Activated CD4-positive, alpha-beta T cell treated with anti-CD3 and anti-CD28 coated beads, Interleukin-2, amount 10 ng/mL, durations not matched to agents 7 days and 5 days (primary cell): ENCODE data around the gene SLC39A9. TPM values are rescaled to one million over a fixed set of nuclear protein-coding genes. Genes with fewer than 3 reads are reported as not detected.

ENCODE experiments used
- CTCF ChIA-PET: fragments of 350-600 bp; sonication (Branson Sonifier 250); formaldehyde crosslinking; loops from one replicate; lab custom pipeline; 2021; ENCODE audit warnings: antibody characterized with exemption; lab: Charles Lee
- POLR2A ChIA-PET: fragments of 350-600 bp; sonication (Branson Sonifier 250); formaldehyde crosslinking; loops from one replicate; lab custom pipeline; 2021; ENCODE audit warnings: antibody characterized with exemption; lab: Charles Lee
- DNase-seq: peaks from one replicate; pipeline ENCODE4 v3.0.0-alpha.2; 2020
- H3K27ac Mint-ChIP-seq: one replicate; pipeline ENCODE4 v1.8.0; 2021; ENCODE audit warnings: mild to moderate bottlenecking, moderate library complexity, mixed read lengths
- H3K27me3 Mint-ChIP-seq: one replicate; pipeline ENCODE4 v1.8.0; 2021; ENCODE audit warnings: mixed read lengths
- H3K36me3 Mint-ChIP-seq: one replicate; pipeline ENCODE4 v1.8.0; 2021; ENCODE audit warnings: low read depth, mixed read lengths
- H3K4me1 Mint-ChIP-seq: one replicate; pipeline ENCODE4 v1.8.0; 2021; ENCODE audit warnings: mixed read lengths
- H3K4me3 Mint-ChIP-seq: one replicate; pipeline ENCODE4 v1.8.0; 2021; ENCODE audit warnings: mild to moderate bottlenecking, moderate library complexity, mixed read lengths
- H3K9me3 Mint-ChIP-seq: one replicate; pipeline ENCODE4 v1.8.0; 2021; ENCODE audit warnings: mixed read lengths
- total RNA-seq, 2 experiments: library from RNA; stranded (reverse); gene quantifications; one replicate each; pipeline ENCODE4 v1.2.3, GENCODE V29; 2021

SLC39A9 gene
- total RNA-seq, 2 experiments from 2014 or later: 43.7 to 50.4 TPM

GRCh38 chr14:69357544-69358200 is 40.8 kb upstream of the SLC39A9 start:
- H3K4me1 Mint-ChIP-seq: peaks cover 18% of the 10 kb centered on the region
- H3K27me3 Mint-ChIP-seq: no peaks in the 10 kb centered on the region
- no peak overlapping the region for H3K27ac Mint-ChIP-seq
- POLR2A ChIA-PET: no interaction called here
- CTCF ChIA-PET: interaction anchor here (0.8 to 3.0 kb wide), 5 partner anchors 10 to 121 kb away, joined by 3 to 12 read pairs (median 3); no protein-coding TSS in a partner anchor
- no peaks in the 10 kb centered on the region for H3K9me3 Mint-ChIP-seq
- no peak for DNase-seq
- no peak overlapping the region for H3K4me3 Mint-ChIP-seq
- no peaks in the 10 kb centered on the region for H3K36me3 Mint-ChIP-seq

- Mint-ChIP-seq H3K27ac (no peak overlapping the region), H3K36me3 (no peaks in the 10 kb centered on the region), H3K4me1 (peaks cover 18% of the 10 kb centered on the region), H3K27me3 (no peaks in the 10 kb centered on the region), H3K9me3 (no peaks in the 10 kb centered on the region), H3K4me3 (no peak overlapping the region)
- POLR2A ChIA-PET: no interaction called here
- no peak for DNase-seq
- CTCF ChIA-PET: interaction anchor here (0.6 to 3.0 kb wide), 6 partner anchors 11 to 322 kb away, joined by 3 to 12 read pairs (median 4); no protein-coding TSS in a partner anchor
Measured at GRCh38 chr14:69358233-69358963, 40.1 kb upstream of the SLC39A9 start.

- ChIA-PET CTCF (interaction anchor here (0.6 to 3.0 kb wide), 7 partner anchors 10 to 322 kb away, joined by 3 to 12 read pairs (median 3); no protein-coding TSS in a partner anchor), POLR2A (no interaction called here)
- no peak for DNase-seq
- Mint-ChIP-seq H3K27ac (no peak overlapping the region), H3K4me1 (peaks cover 15% of the 10 kb centered on the region), H3K4me3 (no peak overlapping the region), H3K9me3 (no peaks in the 10 kb centered on the region), H3K27me3 (no peaks in the 10 kb centered on the region), H3K36me3 (no peaks in the 10 kb centered on the region)
Measured at GRCh38 chr14:69358966-69359365, 39.5 kb upstream of the SLC39A9 start.

GRCh38 chr14:69360438-69361108 is 37.9 kb upstream of the SLC39A9 start:
- Mint-ChIP-seq H3K27me3 (no peaks in the 10 kb centered on the region), H3K27ac (no peak overlapping the region), H3K4me1 (no peaks in the 10 kb centered on the region), H3K9me3 (no peaks in the 10 kb centered on the region), H3K36me3 (no peaks in the 10 kb centered on the region), H3K4me3 (no peak overlapping the region)
- POLR2A ChIA-PET: no interaction called here
- CTCF ChIA-PET: interaction anchor here (0.6 kb wide), 1 partner anchor 100 kb away, joined by 3 read pairs; no protein-coding TSS in a partner anchor
- DNase-seq: no peak

GRCh38 chr14:69363055-69363454 is 35.4 kb upstream of the SLC39A9 start:
- H3K4me3 Mint-ChIP-seq: no peak overlapping the region

GRCh38 chr14:69363964-69364363 is 34.5 kb upstream of the SLC39A9 start:
- POLR2A ChIA-PET: no interaction called here
- Mint-ChIP-seq H3K27me3 (no peaks in the 10 kb centered on the region), H3K4me3 (no peak overlapping the region), H3K36me3 (no peaks in the 10 kb centered on the region), H3K4me1 (no peaks in the 10 kb centered on the region), H3K9me3 (no peaks in the 10 kb centered on the region), H3K27ac (no peak overlapping the region)
- CTCF ChIA-PET: interaction anchor here (1.8 kb wide), 1 partner anchor 9 kb away, joined by 3 read pairs; no protein-coding TSS in a partner anchor
- DNase-seq: no peak

More at GRCh38 chr14:69363055-69363454, 35.4 kb upstream of the SLC39A9 start:
- no peak overlapping the region for H3K27ac Mint-ChIP-seq
- H3K9me3 Mint-ChIP-seq: no peaks in the 10 kb centered on the region
- H3K36me3 Mint-ChIP-seq: no peaks in the 10 kb centered on the region
- H3K4me1 Mint-ChIP-seq: no peaks in the 10 kb centered on the region
- ChIA-PET POLR2A (no interaction called here), CTCF (interaction anchor here (0.8 kb wide), 1 partner anchor 14 kb away, joined by 3 read pairs; no protein-coding TSS in a partner anchor)
- H3K27me3 Mint-ChIP-seq: no peaks in the 10 kb centered on the region
- no peak for DNase-seq

GRCh38 chr14:69364378-69364777 is 34.1 kb upstream of the SLC39A9 start:
- Mint-ChIP-seq H3K27ac (no peak overlapping the region), H3K4me3 (no peak overlapping the region), H3K36me3 (no peaks in the 10 kb centered on the region), H3K9me3 (no peaks in the 10 kb centered on the region), H3K4me1 (no peaks in the 10 kb centered on the region), H3K27me3 (no peaks in the 10 kb centered on the region)
- no peak for DNase-seq
- ChIA-PET CTCF (interaction anchor here (1.8 kb wide), 1 partner anchor 9 kb away, joined by 3 read pairs; no protein-coding TSS in a partner anchor), POLR2A (no interaction called here)

- ChIA-PET CTCF (interaction anchor here (1.1 kb wide), 1 partner anchor 9 kb away, joined by 3 read pairs; no protein-coding TSS in a partner anchor), POLR2A (no interaction called here)
- no peaks in the 10 kb centered on the region for H3K4me1 Mint-ChIP-seq
- H3K4me3 Mint-ChIP-seq: no peak overlapping the region
- H3K9me3 Mint-ChIP-seq: no peaks in the 10 kb centered on the region
- DNase-seq: no peak
- no peak overlapping the region for H3K27ac Mint-ChIP-seq
- no peaks in the 10 kb centered on the region for H3K36me3 Mint-ChIP-seq
- H3K27me3 Mint-ChIP-seq: no peaks in the 10 kb centered on the region
Measured at GRCh38 chr14:69366069-69366468, 32.4 kb upstream of the SLC39A9 start.

- no peak overlapping the region for H3K27ac Mint-ChIP-seq
- DNase-seq: no peak
- ChIA-PET POLR2A (no interaction called here), CTCF (interaction anchor here (1.1 kb wide), 1 partner anchor 9 kb away, joined by 3 read pairs; no protein-coding TSS in a partner anchor)
- no peaks in the 10 kb centered on the region for H3K27me3 Mint-ChIP-seq
- no peaks in the 10 kb centered on the region for H3K9me3 Mint-ChIP-seq
- H3K36me3 Mint-ChIP-seq: no peaks in the 10 kb centered on the region
- H3K4me3 Mint-ChIP-seq: no peak overlapping the region
- no peaks in the 10 kb centered on the region for H3K4me1 Mint-ChIP-seq
Measured at GRCh38 chr14:69366761-69367160, 31.7 kb upstream of the SLC39A9 start.

- no peaks in the 10 kb centered on the region for H3K4me1 Mint-ChIP-seq
- no peak overlapping the region for H3K27ac Mint-ChIP-seq
- H3K9me3 Mint-ChIP-seq: no peaks in the 10 kb centered on the region
- H3K36me3 Mint-ChIP-seq: peaks cover 4% of the 10 kb centered on the region
- H3K27me3 Mint-ChIP-seq: no peaks in the 10 kb centered on the region
- H3K4me3 Mint-ChIP-seq: no peak overlapping the region
- DNase-seq: no peak
- POLR2A ChIA-PET: no interaction called here
- CTCF ChIA-PET: interaction anchor here (1.1 kb wide), 1 partner anchor 12 kb away, joined by 5 read pairs; no protein-coding TSS in a partner anchor
Measured at GRCh38 chr14:69368381-69368780, 30.1 kb upstream of the SLC39A9 start.

- CTCF ChIA-PET: interaction anchor here (1.0 to 1.7 kb wide), 3 partner anchors 16 to 95 kb away, joined by 4 to 5 read pairs (median 5); no protein-coding TSS in a partner anchor
- POLR2A ChIA-PET: no interaction called here
- peaks cover 7% of the 10 kb centered on the region for H3K36me3 Mint-ChIP-seq
Measured at GRCh38 chr14:69370061-69370460, 28.4 kb upstream of the SLC39A9 start.

GRCh38 chr14:69372146-69372545 is 26.3 kb upstream of the SLC39A9 start:
- ChIA-PET POLR2A (no interaction called here), CTCF (interaction anchor here (0.6 kb wide), 1 partner anchor 436 kb away, joined by 3 read pairs; no protein-coding TSS in a partner anchor)
- no peaks in the 10 kb centered on the region for H3K4me1 Mint-ChIP-seq
- H3K9me3 Mint-ChIP-seq: no peaks in the 10 kb centered on the region
- no peak for DNase-seq
- H3K27ac Mint-ChIP-seq: no peak overlapping the region
- H3K4me3 Mint-ChIP-seq: no peak overlapping the region
- H3K36me3 Mint-ChIP-seq: peaks cover 26% of the 10 kb centered on the region
- H3K27me3 Mint-ChIP-seq: no peaks in the 10 kb centered on the region

More at GRCh38 chr14:69370061-69370460, 28.4 kb upstream of the SLC39A9 start:
- Mint-ChIP-seq H3K9me3 (no peaks in the 10 kb centered on the region), H3K4me3 (no peak overlapping the region), H3K27ac (no peak overlapping the region), H3K27me3 (no peaks in the 10 kb centered on the region), H3K4me1 (no peaks in the 10 kb centered on the region)
- DNase-seq: no peak
